GM19395 (cell line): ENCODE results near the gene CLEC10A.
"Not testable (repeated sequence)": the region's sequence is repeated elsewhere in the genome, so short reads cannot be mapped to it uniquely, and the experiment has no call there.

Experiments used
- ATAC-seq: cut with Tn5 transposase; IDR thresholded peaks from one replicate; pipeline ENCODE4 v1.9.1; 2021; ENCODE audit warnings: mild to moderate bottlenecking, moderate library complexity; ENCODE audit not compliant: unreplicated experiment

The CLEC10A gene, protein sequence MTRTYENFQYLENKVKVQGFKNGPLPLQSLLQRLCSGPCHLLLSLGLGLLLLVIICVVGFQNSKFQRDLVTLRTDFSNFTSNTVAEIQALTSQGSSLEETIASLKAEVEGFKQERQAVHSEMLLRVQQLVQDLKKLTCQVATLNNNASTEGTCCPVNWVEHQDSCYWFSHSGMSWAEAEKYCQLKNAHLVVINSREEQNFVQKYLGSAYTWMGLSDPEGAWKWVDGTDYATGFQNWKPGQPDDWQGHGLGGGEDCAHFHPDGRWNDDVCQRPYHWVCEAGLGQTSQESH

DNA sequence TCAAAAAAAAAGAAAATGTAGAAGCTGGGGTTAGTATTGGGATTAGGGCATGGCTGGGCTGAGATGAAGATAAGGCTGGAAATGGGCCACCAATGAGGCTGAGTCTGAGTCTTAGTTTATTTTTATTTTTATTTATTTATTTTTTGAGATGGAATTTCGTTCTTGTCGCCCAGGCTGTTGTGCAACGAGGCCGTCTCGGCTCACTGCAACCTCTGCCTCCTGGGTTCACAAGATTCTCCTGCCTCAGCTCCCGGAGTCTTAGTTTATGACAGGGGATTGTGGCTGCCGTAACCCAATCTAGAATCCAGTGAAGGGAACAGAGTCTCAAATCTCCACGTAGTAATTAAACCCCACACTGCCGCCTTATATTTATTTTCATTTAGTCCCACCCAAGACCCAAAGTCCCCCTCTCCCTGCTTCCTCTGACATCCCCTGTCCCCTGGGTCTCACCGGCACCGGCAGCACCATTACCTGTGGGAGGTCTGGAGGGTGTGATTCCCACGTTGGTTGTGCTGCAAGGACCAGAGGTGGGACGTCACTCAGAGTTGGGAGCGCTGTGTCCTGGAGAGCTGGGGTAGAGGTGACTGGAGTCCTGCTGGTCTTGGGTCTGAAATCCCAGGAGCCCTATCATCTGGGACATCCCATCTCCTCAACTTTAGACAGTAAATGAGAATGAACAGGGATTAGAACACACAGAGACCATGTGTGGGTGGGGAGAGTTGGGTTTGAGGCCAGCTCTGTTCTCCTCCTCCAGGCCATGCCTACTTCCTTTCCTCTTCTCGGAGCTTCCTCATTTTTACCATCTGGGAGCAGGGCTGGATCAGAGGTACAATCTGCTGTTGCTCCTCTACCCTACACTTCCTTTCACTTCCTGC, at the start of gene CLEC10A:
Gene CLEC10A (minus strand): TSS at position 671 of the 875 bp plus-strand sequence. CDS start 1,439 bp downstream, outside the sequence.
- no peak for ATAC-seq

DNA sequence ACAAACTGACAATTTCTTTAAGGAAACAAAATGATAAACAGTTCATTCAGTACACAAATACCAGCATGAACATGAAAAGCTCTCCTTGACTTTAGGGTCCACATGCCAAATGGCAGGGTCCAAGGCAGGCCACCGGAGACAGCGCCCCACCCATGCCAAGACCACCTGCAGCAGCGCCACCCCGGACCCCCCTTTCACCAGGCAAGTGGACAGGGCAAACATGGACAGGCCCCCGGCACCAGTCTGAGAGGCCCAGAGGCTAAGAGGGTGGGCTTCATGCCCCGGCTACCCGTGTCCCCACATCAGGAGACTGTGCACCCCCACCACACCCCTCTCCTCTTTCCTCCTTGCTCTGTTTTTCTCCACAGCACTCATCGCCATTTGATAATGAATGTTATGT, 49.3 kb upstream of the CLEC10A start:
- ATAC-seq = no peak

DNA sequence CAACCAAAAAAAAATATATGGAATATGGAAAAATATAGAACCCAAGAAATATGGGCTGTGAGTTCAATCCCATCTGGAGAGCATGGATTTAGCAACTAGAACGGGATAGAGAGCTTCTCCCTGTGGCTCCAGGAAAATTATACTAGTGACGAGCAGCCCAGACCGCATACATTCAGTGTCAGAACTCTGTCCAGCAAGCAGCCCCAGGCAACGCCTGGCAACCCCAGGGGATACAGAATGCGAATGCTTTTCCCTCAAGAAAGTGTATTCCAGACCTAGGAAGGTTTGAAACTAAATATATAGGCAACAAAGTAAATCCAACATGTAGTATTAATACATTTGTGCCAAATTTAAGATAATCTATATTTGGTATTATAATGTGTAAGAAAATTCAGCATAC, 48.1 kb upstream of the CLEC10A start:
- no peak for ATAC-seq

DNA sequence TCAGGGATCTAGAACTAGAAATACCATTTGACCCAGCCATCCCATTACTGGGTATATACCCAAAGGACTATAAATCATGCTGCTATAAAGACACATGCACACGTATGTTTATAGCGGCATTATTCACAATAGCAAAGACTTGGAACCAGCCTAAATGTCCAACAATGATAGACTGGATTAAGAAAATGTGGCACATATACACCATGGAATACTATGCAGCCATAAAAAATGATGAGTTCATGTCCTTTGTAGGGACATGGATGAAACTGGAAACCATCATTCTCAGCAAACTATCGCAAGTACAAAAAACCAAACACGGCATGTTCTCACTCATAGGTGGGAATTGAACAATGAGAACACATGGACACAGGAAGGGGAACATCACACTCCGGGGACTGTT, 47.5 kb upstream of the CLEC10A start:
- not testable (repeated sequence) for ATAC-seq

DNA sequence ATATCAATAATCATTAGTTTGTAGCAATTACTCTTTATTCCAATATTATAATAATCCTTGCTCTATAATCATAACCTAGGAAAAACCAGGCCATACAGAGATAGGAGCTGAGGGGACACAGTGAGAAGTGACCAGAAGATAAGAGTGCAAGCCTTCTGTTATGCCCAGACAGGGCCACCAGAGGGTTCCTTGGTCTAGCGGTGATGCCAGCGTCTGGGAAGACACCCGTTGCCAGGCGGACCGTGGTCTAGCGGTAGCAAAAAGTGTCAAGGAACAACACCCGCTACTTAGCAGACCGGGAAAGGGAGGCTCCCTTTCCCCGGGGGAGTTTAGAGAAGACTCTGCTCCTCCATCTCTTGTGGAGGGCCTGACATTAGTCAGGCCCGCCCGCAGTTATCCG, 46.3 kb upstream of the CLEC10A start:
- ATAC-seq = not testable (repeated sequence)

DNA sequence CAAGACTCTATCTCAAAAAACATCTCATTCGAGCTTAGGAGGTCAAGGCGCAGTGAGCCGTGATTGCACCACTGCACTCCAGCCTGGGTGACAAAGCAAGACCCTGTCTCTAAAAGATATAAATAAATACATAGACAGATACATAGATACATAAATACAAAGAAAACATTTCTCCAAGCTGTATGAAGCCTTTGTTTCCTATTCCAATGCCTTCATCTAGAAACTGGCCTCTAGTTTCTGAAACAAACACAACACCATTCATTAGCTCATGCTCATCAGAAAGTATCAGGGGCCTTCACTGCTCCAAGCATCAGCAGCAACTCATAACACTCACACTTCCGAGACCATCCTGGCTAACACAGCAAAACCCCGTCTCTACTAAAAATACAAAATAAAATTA, 44.9 kb upstream of the CLEC10A start:
- no peak for ATAC-seq

DNA sequence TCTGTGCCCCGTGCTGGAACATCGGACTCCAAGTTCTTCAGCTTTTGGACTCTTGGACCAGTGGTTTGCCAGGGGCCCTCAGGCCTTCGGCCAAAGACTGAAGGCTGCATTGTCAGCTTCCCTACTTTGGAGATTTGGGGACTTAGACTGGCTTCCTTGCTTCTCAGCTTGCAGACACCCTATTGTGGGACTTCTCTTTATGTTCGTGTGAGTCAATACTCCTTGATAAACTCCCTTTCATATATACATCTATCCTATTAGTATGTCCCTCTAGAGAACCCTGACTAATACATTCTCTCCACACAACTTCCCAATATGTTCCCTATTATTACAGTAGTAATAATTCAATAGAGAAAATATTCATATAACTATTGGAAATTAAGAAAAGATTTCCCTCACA, 43.8 kb upstream of the CLEC10A start:
- no peak for ATAC-seq

DNA sequence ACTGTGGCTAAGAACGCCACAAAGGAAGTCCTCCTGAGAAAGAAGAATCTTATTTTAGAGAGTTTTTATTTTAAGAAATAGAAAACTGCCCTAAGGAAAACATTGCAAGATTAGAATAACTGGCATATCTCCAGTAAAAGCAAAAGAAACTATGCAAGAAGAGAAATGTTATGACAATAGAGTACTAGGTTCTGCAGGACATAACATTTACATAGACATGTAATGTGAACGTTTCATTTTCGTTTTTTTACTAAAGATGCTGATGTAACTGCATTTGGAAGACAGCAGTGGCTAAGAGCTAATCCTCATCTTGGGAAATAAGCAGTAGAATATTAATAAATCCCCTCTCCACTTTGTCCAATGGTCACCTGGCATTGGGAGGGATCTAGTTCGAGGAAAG, 42.3 kb upstream of the CLEC10A start:
- no peak for ATAC-seq

DNA sequence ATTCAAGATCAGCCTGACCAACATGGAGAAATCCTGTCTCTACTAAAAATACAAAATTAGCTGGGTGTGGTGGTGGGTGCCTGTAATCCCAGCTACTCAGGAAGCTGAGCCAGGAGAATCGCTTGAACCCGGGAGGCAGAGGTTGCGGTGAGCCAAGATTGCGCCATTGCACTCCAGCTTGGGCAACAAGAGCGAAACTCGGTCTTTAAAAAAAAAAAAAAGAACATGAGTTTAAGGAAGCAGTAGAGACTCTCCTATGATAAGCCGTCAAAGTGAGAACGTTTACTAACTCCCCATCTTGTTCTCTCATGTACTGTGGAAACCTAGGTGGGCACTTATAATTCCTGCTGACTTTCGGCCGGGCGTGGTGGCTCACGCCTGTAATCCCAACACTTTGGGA, 40.6 kb upstream of the CLEC10A start:
- ATAC-seq = not testable (repeated sequence)

DNA sequence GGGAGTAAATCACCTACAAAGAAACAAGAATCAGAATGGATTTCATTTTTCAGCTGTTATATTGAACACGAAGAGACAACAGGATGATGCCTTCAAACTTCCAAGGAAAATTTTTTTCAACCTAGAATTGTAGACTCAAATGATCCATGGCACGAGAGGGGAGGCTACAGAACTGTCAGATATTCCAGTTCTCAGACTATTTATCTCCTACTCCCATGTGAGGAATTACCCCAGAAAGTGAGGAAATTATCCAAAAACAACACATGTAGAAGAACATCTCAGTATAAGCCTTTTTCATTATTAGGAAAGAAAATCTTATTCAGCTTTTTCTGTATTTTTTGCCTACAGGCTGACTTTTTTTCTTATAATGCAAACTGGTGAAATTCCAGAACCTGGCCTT, 40.1 kb upstream of the CLEC10A start:
- ATAC-seq = no peak

DNA sequence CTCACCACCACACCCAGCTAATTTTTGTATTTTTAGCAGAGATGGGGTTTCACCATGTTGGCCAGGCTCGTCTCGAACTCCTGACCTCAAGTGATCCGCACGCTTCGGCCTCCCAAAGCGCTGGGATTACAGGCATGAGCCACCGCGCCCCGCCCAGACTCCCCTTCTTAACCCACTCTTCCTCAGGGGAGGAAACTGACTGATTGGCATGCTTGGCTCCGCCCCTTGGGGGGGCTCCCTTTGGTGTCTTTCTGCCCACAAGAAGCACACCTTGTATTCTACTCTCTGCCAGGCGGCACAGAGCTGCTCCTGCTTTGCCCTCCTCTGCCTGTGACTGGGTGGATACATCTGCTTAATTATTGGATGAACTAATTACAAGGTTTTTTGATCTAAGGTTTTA, 39.3 kb upstream of the CLEC10A start:
- no peak for ATAC-seq

DNA sequence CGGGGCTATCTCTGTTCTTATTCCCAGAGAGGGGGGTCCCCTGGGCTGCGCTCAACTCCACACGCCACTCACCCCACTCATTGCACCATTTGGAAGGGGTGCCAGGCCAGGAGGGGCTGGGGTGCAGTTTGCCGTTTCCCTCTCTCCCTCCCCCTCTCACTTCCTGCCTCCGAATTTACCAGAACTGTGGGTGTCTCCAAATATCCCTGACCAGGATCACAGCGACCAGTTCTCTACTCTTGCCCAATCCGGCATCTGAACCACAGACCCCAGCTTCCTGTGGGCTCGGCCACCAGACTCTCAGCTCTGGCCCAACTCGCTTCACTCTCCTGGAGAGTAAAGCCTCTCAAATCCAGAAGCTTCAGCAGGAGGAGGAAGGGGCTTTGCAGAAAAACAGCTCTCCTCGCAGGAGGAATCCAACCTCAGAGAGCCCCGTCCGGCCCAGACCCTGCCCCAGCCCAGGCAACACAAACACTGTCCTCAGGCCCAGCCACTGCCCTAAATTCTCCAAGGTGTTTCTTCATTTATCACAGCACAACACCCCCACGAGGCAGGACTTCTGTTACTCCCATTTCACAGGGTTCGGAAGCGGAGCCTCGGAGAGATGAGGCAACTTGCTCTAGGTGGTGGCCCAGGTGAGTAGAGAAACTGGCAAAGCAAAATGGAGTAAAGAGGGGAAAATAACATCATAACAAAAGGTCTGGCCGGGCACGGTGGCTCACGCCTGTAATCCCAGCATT, 35.0 kb upstream of the CLEC10A start:
- no peak for ATAC-seq

DNA sequence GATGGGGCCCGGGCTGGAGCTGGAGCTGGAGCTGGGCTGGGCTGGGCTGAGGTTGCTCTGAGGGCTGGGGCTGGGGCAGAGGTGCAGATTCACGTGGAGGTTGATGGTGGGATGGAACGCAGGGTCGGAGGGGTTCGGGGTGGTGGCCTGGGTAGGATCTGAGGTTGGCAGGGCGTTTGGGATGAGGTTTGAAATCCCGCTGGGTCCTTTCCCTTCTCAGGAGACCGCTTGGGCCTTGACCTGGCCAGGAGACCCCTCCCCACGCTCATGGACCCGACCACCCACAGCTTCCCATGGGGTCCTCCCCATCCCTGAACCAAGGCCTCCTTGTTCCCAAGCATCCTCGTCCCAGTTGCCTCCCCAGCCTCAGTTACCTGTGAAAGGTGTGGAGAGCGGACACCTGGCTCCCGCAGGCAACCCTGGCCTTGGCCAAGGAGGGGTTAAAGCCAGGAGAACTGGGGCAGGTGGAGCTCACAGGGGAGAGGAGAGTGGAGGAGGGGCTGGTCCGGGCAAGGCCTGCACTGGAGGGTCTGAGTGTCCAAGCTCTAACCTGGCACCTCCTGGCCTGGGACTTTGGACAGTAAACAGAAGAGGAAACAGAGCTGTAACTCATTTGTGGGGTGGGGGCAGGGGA, 34.3 kb upstream of the CLEC10A start, which contains the start of gene ASGR2:
Gene ASGR2 (minus strand): TSS at position 582 of the 634 bp plus-strand sequence. CDS start 582 bp downstream, outside the sequence.
- no peak for ATAC-seq

DNA sequence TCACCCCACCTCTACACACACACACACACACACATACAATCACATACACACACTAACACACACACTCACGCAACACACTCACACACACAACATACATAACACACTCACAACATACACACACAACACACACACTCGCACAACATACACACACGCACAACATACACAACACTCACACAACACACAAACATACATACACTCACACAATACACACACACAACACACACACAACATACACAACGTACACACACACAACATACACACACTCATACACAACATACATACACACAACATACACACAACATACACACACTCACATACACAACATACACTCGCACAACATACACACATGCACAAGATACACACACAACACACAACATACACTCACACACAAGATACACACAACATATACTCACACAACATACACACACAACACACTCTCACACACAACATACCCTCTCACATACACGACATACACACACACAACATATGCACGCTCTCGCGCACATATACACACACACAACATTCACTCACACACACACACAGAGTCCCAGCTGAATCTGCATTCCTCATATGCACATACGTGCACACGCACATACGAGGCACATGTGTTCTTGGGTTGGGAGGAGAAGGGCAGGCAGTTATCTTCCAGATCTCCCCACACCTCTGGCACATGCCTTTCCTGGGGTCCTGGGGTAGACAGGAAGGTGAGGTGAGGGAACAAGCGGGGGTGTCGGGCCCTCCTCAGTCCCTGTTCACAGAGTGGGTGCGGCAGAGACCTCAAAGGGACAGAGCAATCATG, 33.4 kb upstream of the CLEC10A start:
- ATAC-seq = no peak

DNA sequence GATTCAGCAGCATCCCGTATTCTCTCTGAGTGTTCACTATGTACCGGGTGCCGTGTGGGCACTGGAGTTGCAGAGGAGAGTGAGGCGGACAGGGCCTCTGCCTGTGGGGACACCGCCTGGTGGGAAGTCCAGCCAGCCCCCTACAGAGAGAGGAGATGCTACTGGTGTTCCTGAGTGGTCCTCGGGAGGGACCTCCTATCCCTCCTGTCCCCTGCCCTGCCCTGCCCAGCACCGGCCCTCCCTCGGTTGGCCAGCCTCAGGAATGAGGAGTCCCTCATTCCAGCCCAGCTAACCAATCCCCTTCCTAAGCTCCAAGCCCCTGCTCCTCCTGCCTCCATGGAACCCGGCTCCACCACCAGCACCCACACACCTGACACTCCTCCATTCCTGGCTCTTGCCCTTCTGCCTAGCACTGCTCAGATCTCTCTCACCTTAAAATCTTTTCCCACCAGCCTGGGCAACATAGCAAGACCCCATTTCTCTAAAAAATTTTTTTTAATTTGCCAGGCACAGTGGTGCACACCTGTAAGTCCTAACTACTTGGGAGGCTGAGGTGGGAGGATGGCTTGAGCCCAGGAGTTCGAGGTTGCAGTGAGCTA, 32.6 kb upstream of the CLEC10A start:
- ATAC-seq = no peak

DNA sequence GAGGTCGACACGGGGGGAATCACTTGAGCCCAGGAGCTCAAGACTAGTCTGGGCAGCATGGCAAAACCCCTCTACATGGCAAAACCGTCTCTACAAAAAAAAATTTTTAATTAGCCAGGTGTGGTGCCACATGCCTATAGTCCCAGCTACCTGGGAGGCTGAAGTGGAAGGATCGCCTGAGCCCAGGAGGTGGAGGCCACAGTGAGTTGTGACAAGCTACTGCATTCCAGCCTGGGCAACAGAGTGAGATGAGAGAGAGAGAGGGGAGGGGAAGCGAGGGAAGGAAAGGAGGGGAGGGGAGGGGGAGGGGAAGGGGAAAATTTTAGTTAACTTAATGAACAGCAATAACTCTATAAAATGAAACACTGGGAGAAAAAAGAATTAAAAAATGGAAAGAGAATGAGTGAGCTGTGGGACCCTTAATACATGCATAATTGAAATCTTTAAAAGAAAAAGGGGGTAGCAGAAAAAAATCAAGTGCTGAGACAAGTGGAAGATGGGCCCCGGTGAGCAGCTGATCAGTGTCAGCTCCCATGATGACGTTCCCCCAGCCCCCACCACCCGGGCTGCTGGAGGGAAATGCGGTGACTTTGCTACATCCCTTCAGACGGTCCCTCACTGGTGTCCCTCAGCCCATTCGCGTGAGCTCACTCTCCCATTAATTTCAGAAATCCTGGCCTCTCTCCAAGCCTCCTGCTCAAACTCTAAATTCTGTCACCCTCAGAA, 31.9 kb upstream of the CLEC10A start:
- no peak for ATAC-seq

DNA sequence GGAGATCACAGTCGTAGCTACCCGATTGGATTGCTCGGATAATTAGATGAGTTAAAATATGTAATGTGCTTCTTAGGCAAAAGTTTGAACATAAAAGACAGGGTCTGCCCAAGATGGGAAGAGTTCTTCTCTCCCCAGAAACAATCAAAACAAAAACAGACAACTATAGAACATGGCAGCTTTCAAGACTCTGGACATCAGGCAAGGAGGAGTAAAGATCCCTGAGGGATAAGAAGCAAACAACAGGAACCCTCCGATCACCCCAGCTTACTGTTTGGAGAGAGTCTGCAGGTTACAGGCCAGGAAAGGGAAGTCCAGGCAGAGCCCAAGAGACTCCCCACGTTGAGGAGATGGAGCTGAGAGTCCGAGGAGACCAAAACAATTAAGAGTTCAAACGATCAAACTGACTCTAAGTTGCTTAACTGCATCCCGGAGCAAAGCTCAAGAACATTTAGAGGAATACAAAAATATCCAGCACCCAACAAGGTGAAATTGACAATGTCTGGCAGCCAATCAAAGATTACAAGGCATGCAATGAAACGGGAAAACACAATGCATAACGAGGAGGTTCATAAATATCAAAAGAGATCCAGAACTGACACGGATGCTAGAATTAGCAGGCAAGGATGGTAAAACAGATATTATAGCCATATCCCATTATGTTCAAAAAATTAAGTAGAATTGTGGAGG, 30.7 kb upstream of the CLEC10A start:
- ATAC-seq = no peak
